HG03196 (cell line): ENCODE results near the gene RTN1.

Source experiments
- ATAC-seq: cut with Tn5 transposase; IDR thresholded peaks from one replicate; pipeline ENCODE4 v1.9.1; 2021; ENCODE audit not compliant: unreplicated experiment

Gene RTN1

GRCh38 chr14:59811073-59811472 is 59.5 kb downstream of the RTN1 start:
- ATAC-seq: no peak

GRCh38 chr14:59803052-59803540 is 67.5 kb downstream of the RTN1 start:
- no peak for ATAC-seq

- ATAC-seq: no peak
Observed at GRCh38 chr14:59788176-59788575, 82.4 kb downstream of the RTN1 start.

- ATAC-seq: no peak
Observed at GRCh38 chr14:59787045-59787674, 83.4 kb downstream of the RTN1 start.

GRCh38 chr14:59785629-59786028 is 84.9 kb downstream of the RTN1 start:
- ATAC-seq: no peak

- no peak for ATAC-seq
Observed at GRCh38 chr14:59782760-59783159, 87.8 kb downstream of the RTN1 start.

- ATAC-seq: no peak
Observed at GRCh38 chr14:59777006-59777579, 93.5 kb downstream of the RTN1 start.

GRCh38 chr14:59776468-59776867 is 94.1 kb downstream of the RTN1 start:
- ATAC-seq: no peak

- no peak for ATAC-seq
Observed at GRCh38 chr14:59772233-59772632, 98.3 kb downstream of the RTN1 start.

- no peak for ATAC-seq
Observed at GRCh38 chr14:59771577-59771976, 99.0 kb downstream of the RTN1 start.

- no peak for ATAC-seq
Observed at GRCh38 chr14:59769586-59769985, 101.0 kb downstream of the RTN1 start.

- no peak for ATAC-seq
Observed at GRCh38 chr14:59768855-59769375, 101.7 kb downstream of the RTN1 start.

- ATAC-seq: no peak
Observed at GRCh38 chr14:59761851-59762250, 108.7 kb downstream of the RTN1 start.

GRCh38 chr14:59755409-59756135 is 115.0 kb downstream of the RTN1 start:
- no peak for ATAC-seq

- no peak for ATAC-seq
Observed at GRCh38 chr14:59754256-59754655, 116.3 kb downstream of the RTN1 start.

GRCh38 chr14:59753512-59753911 is 117.1 kb downstream of the RTN1 start:
- no peak for ATAC-seq

GRCh38 chr14:59751578-59751977 is 119.0 kb downstream of the RTN1 start:
- ATAC-seq: no peak

GRCh38 chr14:59739794-59740193 is 130.8 kb downstream of the RTN1 start:
- ATAC-seq: no peak

GRCh38 chr14:59728304-59728703 is 142.3 kb downstream of the RTN1 start:
- ATAC-seq: no peak

- ATAC-seq: no peak
Observed at GRCh38 chr14:59727073-59727661, 143.4 kb downstream of the RTN1 start.

- ATAC-seq: no peak
Observed at GRCh38 chr14:59711080-59711479, 159.5 kb downstream of the RTN1 start.
